ENCODE results near the gene ADAMTS19. TPM values are rescaled to one million over a fixed set of nuclear protein-coding genes. Genes with fewer than 3 reads are reported as not detected.

The ADAMTS19 gene
- total and polyA plus RNA-seq, 2 of the 13 experiments (the other 11 are each of a cell fraction or from before 2014, with no cell fraction given) = not detected

- H3K79me2 ChIP-seq (ENCODE audit: insufficient read depth, low read length) = no peaks in the 10 kb centered on the region
- WGBS (ENCODE audit: low lambda C conversion rate) = 4% methylated on average over 2 of the region's 2 CpGs
- CTCF ChIA-PET (ENCODE audit: low intra/inter-chr PET ratio, low total read pairs) = interaction anchor here (1.7 to 2.5 kb wide), 3 partner anchors 86 to 1554 kb away, joined by 6 to 28 read pairs (median 11); no protein-coding TSS in a partner anchor
- no peak for FAIRE-seq
- H2AFZ ChIP-seq (ENCODE audit: low read length) = no peak overlapping the region
- in situ Hi-C loops (cut with HindIII; ENCODE audit: extremely low pct_ligation_motif_present, low pct_unique_long_range_greater_than_20kb) (loop anchor here (10.0 kb wide), 2 partner anchors 102 to 1552 kb away; no protein-coding TSS in a partner anchor), intact Hi-C loops (cut with micrococcal nuclease; ENCODE audit: unreplicated experiment) (loop anchor here (5.0 kb wide), 2 partner anchors 304 to 859 kb away; partner anchors contain the start of gene ADAMTS19)
- H3K4me1 ChIP-seq (ENCODE audit: insufficient read depth, low read length) = no peaks in the 10 kb centered on the region
- no peak for ATAC-seq
- H3K27ac ChIP-seq (ENCODE audit: extremely low read length, insufficient read depth, low read length) = no peak overlapping the region
- POLR2A ChIA-PET = no interaction called here
- H4K20me1 ChIP-seq (ENCODE audit: insufficient read depth, low read length) = no peaks in the 10 kb centered on the region
- TF ChIP-seq ZFP36L1 (CRISPR knock-in tag; IDR thresholded peaks at IDR 0.05) = no peak
- TF ChIP-seq MNT (IDR thresholded peaks at IDR 0.05) = peak; percentile 93
- no peaks in the 10 kb centered on the region for H3K9me3 ChIP-seq (ENCODE audit: low read length)
- no peaks in the 10 kb centered on the region for H3K36me3 ChIP-seq (replicated peaks in 1 of 2; ENCODE audit: control insufficient read depth in 1 of 2, insufficient read depth in 2 of 2, low read length in 2 of 2)
- DNase-seq (ENCODE audit: low spot score) = no peak
- H3K9ac ChIP-seq (ENCODE audit: insufficient read depth, low read depth, low read length) = no peak overlapping the region
- no peak overlapping the region for H3K4me2 ChIP-seq (ENCODE audit: low read depth, low read length)
- no TSS peak for BruUV-seq (replicated peaks)
- H3K4me3 ChIP-seq (replicated peaks in 1 of 3; ENCODE audit: insufficient read depth in 1 of 3, low read depth in 2 of 3, low read length in 3 of 3) = no peak overlapping the region
- H3K27me3 ChIP-seq (ENCODE audit: control insufficient read depth in 1 of 2, insufficient read depth in 2 of 2, low read length in 2 of 2) = no peaks in the 10 kb centered on the region
These were observed 306.7 kb downstream of the ADAMTS19 start for GRCh38 chr5:129766798-129767197.

GRCh38 chr5:129767927-129768380, 307.9 kb downstream of the ADAMTS19 start:
- FAIRE-seq = peak; percentile 88
- Histone ChIP-seq H3K27ac (ENCODE audit: extremely low read length, insufficient read depth, low read length) (no peak overlapping the region), H3K4me2 (ENCODE audit: low read depth, low read length) (no peak overlapping the region), H3K79me2 (ENCODE audit: insufficient read depth, low read length) (no peaks in the 10 kb centered on the region), H3K4me1 (ENCODE audit: insufficient read depth, low read length) (no peaks in the 10 kb centered on the region), H3K9ac (ENCODE audit: insufficient read depth, low read depth, low read length) (no peak overlapping the region), H3K27me3 (ENCODE audit: control insufficient read depth in 1 of 2, insufficient read depth in 2 of 2, low read length in 2 of 2) (no peaks in the 10 kb centered on the region), H3K9me3 (ENCODE audit: low read length) (no peaks in the 10 kb centered on the region), H3K4me3 (replicated peaks in 1 of 3; ENCODE audit: insufficient read depth in 1 of 3, low read depth in 2 of 3, low read length in 3 of 3) (no peak overlapping the region), H4K20me1 (ENCODE audit: insufficient read depth, low read length) (no peaks in the 10 kb centered on the region), H3K36me3 (replicated peaks in 1 of 2; ENCODE audit: control insufficient read depth in 1 of 2, insufficient read depth in 2 of 2, low read length in 2 of 2) (no peaks in the 10 kb centered on the region), H2AFZ (ENCODE audit: low read length) (no peak overlapping the region)
- in situ Hi-C loops (cut with HindIII; ENCODE audit: extremely low pct_ligation_motif_present, low pct_unique_long_range_greater_than_20kb) (loop anchor here (10.0 kb wide), 2 partner anchors 103 to 1553 kb away; no protein-coding TSS in a partner anchor), intact Hi-C loops (cut with micrococcal nuclease; ENCODE audit: unreplicated experiment) (loop anchor here (1.0 to 5.0 kb wide), 5 partner anchors 104 to 861 kb away; partner anchors contain the start of gene ADAMTS19)
- BruUV-seq (replicated peaks) = no TSS peak
- ChIA-PET POLR2A (no interaction called here), CTCF (ENCODE audit: low intra/inter-chr PET ratio, low total read pairs) (interaction anchor here (0.7 to 2.5 kb wide), 5 partner anchors 85 to 1558 kb away, joined by 3 to 28 read pairs (median 6); no protein-coding TSS in a partner anchor)
- DNase-seq (ENCODE audit: low spot score) = peak; percentile 83
- 1% methylated on average over 3 of the region's 3 CpGs for WGBS (ENCODE audit: low lambda C conversion rate)
- ATAC-seq = peak; percentile 95
- no peak for TF ChIP-seq ARID4A (CRISPR knock-in tag; IDR thresholded peaks at IDR 0.05; ENCODE audit: borderline replicate concordance)
- no peak for TF ChIP-seq CREB1 (IDR thresholded peaks at IDR 0.05)
- TF ChIP-seq CREB1 (CRISPR knock-in tag; IDR thresholded peaks at IDR 0.05) = peak; percentile 37; the same call in 1 of the 2 replicates
- 0 out of 2 replicates have a peak, but pooled peaks have one; percentile 48 for TF ChIP-seq KDM3A (CRISPR knock-in tag; IDR thresholded peaks at IDR 0.05; ENCODE audit: low read depth)
- TF ChIP-seq CTCF (CRISPR knock-in tag; IDR thresholded peaks at IDR 0.05) = peak; percentile 91
- peak; percentile 82 for TF ChIP-seq STAG1 (CRISPR knock-in tag; IDR thresholded peaks at IDR 0.05)

Measured in HepG2 (cell line).